ENCODE data around the gene ATG13. TPM values are rescaled to one million over a fixed set of nuclear protein-coding genes. Genes with fewer than 3 reads are reported as not detected.

ATG13 gene
- total RNA-seq, 4 donors from 2014 or later: 40.9 to 79.4 (median 66.4) TPM

DNA sequence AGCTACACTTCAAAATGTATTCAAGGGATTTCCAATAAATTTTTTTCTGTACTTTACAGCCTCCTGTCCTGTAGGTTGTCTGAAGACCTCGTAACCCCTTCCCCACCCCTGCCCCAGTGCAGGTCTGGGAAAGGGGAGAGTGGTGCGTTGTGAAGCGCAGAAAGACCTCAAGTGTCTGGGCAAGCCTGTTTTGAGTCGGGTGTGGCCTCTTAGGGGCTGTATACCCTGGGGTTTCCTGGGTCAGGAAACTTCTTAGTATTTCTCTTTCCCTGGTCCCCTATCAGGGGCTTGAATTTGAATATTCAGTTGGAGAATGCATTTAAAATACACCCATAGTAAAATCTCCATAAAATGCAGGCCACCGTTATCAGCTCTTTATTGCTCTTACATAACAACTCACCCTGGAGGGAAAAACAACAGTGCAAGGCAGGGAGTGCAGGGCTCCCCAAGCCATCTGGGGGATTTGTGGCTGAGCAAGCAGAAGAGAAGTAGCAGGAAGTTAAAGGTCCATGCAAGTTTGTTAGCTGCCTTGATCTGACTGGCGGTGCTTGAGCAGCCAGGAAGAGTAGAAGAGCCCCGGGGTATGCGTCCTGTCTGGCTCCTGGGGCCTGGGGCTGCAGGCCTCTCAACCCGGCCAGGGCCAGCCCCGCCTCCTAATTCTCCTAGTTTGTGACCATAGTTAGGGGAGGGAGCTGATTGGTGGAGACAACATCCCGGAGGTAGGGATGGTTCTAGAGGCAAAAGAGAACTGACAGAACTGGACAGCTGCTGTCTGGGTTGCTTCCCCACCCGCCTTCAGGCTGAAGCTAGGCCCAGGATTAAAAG, 57.3 kb downstream of the ATG13 start:
- no peak overlapping the region for H3K4me3 ChIP-seq
- H3K27ac ChIP-seq: peak overlapping the region; percentile 77 to 90 (median 86)
- H3K36me3 ChIP-seq: peaks cover 37 to 77% (median 39%) of the 10 kb centered on the region in 3 donors
- no peak for TF ChIP-seq POLR2A (IDR thresholded peaks at IDR 0.05)
- TF ChIP-seq, protein P1, sequence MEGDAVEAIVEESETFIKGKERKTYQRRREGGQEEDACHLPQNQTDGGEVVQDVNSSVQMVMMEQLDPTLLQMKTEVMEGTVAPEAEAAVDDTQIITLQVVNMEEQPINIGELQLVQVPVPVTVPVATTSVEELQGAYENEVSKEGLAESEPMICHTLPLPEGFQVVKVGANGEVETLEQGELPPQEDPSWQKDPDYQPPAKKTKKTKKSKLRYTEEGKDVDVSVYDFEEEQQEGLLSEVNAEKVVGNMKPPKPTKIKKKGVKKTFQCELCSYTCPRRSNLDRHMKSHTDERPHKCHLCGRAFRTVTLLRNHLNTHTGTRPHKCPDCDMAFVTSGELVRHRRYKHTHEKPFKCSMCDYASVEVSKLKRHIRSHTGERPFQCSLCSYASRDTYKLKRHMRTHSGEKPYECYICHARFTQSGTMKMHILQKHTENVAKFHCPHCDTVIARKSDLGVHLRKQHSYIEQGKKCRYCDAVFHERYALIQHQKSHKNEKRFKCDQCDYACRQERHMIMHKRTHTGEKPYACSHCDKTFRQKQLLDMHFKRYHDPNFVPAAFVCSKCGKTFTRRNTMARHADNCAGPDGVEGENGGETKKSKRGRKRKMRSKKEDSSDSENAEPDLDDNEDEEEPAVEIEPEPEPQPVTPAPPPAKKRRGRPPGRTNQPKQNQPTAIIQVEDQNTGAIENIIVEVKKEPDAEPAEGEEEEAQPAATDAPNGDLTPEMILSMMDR (IDR thresholded peaks at IDR 0.05): no peak
- H3K27me3 ChIP-seq: no peaks in the 10 kb centered on the region
- intact Hi-C loops (cut with DNase I): no loop called here
- H3K4me1 ChIP-seq: peaks cover 33 to 74% (median 34%) of the 10 kb centered on the region in 3 donors
- H3K9me3 ChIP-seq: no peaks in the 10 kb centered on the region
- DNase-seq: no peak
- 28 to 39% methylated on average over 6 to 8 of the region's 12 CpGs for WGBS, 2 donors

DNA sequence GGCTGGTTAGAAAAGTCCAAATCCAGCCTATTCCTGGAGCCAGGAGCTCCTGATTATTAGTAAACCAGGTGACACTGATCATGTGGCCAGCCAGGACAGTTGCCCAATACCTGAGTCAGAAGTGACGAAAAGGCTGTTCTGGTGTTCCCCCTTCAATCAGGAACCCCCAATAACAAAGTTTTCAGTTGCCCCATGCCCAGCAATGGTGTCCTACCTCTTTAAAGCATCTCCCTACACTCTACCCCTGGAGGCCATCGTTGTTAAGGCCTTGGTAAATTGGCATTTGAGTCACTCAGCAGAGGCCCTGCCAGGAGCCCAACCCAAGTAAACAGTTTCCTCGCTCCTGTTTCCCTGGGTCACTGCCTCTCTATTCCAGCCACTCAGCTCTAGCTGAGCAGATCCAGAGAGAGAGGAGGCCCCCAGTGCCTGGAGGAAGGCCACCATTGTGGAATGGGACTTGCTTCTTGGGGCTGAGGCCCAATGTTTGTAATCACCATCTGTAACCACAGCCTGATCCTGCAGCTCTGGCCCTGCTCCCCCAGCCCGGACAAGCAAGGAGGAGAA, 58.0 kb downstream of the ATG13 start:
- no peak overlapping the region for H3K4me3 ChIP-seq
- WGBS, 2 donors: 0 to 31% methylated on average over 2 to 3 of the region's 4 CpGs
- peaks cover 33 to 68% (median 34%) of the 10 kb centered on the region in 3 donors for H3K4me1 ChIP-seq
- no peaks in the 10 kb centered on the region for H3K27me3 ChIP-seq
- H3K36me3 ChIP-seq: peaks cover 43 to 77% (median 44%) of the 10 kb centered on the region in 3 donors
- H3K27ac ChIP-seq: peak overlapping the region; percentile 77 to 90 (median 86)
- no peak for DNase-seq
- intact Hi-C loops (cut with DNase I): no loop called here
- TF ChIP-seq, protein P1 (IDR thresholded peaks at IDR 0.05): peak in 3 of 6 experiments; percentile 15 to 52 (median 24)
- TF ChIP-seq POLR2A (IDR thresholded peaks at IDR 0.05): no peak
- H3K9me3 ChIP-seq: no peaks in the 10 kb centered on the region

DNA sequence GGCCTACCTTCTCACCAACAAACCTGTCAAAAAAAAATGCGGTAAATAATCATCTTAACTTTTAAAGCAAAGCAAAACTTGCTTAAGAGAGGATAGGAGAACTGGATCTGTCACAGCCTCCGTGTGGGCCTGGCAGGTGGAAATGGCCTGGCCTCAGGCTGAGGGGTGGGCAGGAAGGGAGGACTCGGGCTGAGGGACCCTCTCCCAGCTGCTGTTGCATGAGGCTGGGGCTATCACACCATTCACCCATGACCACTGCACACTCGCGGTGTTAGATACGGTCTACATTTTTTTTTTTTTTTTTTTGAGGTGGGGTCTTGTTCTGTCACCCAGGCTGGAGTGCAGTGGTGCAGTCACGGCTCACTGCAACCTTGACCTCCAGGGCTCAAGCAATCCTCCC, 58.6 kb downstream of the ATG13 start:
- peak overlapping the region; percentile 77 to 90 (median 86) for H3K27ac ChIP-seq
- H3K4me1 ChIP-seq: peaks cover 30 to 63% (median 34%) of the 10 kb centered on the region in 3 donors
- no peak for DNase-seq
- no peaks in the 10 kb centered on the region for H3K9me3 ChIP-seq
- H3K4me3 ChIP-seq: no peak overlapping the region
- 57 to 71% methylated on average over 7 of the region's 7 CpGs for WGBS, 2 donors
- H3K36me3 ChIP-seq: peaks cover 48 to 77% (median 48%) of the 10 kb centered on the region in 3 donors
- no peak for TF ChIP-seq POLR2A (IDR thresholded peaks at IDR 0.05)
- TF ChIP-seq, protein P1 (IDR thresholded peaks at IDR 0.05): no peak
- no peaks in the 10 kb centered on the region for H3K27me3 ChIP-seq
- intact Hi-C loops (cut with DNase I): no loop called here

DNA sequence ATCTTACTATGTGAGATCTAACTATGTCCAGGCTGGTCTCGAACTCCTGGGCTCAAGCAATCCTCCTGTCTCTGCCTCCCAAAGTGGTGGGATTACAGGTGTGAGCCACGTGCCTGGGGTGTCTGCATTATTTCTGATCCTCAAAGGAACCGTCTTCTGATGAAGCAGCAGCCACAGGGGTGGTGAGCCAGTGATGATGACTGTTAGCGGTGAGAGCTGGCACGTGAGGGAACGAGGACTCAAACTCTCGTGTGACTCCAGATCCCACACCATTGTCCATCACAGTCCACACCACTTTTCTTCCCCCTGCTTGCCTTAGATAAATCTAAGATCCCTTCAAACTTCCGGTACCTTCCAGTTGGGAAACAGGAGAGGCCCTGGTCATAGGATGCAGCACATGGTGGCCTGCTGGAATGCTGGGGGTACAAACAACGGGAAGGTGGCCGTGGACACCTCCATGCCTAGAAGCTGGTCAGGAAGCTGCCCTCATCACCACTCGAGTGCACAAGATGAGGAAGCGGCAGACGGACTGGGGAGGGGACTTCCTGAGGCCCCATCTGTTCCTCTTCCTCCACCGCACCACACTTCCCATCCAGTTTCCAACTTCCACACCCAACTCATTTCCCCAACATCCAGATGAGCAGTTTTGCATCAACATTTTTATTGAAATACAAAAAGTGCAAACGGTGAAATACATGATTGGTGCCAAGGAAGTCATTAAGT, 59.2 kb downstream of the ATG13 start:
- 61 to 64% methylated on average over 13 to 14 of the region's 15 CpGs for WGBS, 2 donors
- no peaks in the 10 kb centered on the region for H3K27me3 ChIP-seq
- no peak for DNase-seq
- intact Hi-C loops (cut with DNase I): no loop called here
- TF ChIP-seq, protein P1 (IDR thresholded peaks at IDR 0.05): no peak
- no peak for TF ChIP-seq POLR2A (IDR thresholded peaks at IDR 0.05)
- no peaks in the 10 kb centered on the region for H3K9me3 ChIP-seq
- peaks cover 29 to 59% (median 34%) of the 10 kb centered on the region in 3 donors for H3K4me1 ChIP-seq
- no peak overlapping the region for H3K4me3 ChIP-seq
- peak overlapping the region; percentile 71 to 87 (median 80) for H3K27ac ChIP-seq
- H3K36me3 ChIP-seq: peaks cover 51 to 77% (median 55%) of the 10 kb centered on the region in 3 donors
